Activated naive CD4-positive, alpha-beta T cell treated with anti-CD3 and anti-CD28 coated beads, Interleukin-2, amount 50 U/mL, for 16 hours (primary cell): ENCODE measurements around the gene DTWD2.
"Not testable (repeated sequence)": the region's sequence is repeated elsewhere in the genome, so short reads cannot be mapped to it uniquely, and the experiment has no call there.

Experiments
- DNase-seq: peaks from one replicate; pipeline ENCODE4 v3.0.0-alpha.2; 2020

The DTWD2 gene

DNA sequence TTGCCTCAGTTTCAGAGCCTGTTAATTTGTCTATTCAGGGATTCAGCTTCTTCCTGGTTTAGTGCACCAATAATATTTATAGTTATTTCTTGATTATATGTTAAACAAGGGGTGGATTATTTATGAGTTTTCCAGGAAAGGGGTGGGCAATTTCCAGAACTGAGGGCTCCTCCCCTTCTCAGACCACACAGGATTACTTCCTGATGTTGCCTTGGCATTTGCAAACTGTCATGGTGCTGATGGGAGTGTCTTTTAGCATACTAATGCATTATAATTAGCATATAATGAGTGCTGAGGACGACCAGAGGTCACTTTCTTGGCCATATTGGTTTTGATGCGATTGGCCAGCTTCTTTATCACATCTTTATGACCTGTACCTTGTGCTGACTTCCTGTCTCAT, 6.2 kb upstream of the DTWD2 start:
- DNase-seq = no peak

DNA sequence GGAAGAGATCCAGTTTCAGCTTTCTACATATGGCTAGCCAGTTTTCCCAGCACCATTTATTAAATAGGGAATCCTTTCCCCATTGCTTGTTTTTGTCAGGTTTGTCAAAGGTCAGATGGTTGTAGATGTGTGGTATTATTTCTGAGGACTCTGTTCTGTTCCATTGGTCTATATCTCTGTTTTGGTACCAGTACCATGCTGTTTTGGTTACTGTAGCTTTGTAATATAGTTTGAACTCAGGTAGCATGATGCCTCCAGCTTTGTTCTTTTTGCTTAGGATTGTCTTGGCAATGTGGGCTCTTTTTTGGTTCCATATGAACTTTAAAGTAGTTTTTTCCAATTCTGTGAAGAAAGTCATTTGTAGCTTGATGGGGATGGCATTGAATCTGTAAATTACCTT, 4.8 kb upstream of the DTWD2 start:
- not testable (repeated sequence) for DNase-seq

DNA sequence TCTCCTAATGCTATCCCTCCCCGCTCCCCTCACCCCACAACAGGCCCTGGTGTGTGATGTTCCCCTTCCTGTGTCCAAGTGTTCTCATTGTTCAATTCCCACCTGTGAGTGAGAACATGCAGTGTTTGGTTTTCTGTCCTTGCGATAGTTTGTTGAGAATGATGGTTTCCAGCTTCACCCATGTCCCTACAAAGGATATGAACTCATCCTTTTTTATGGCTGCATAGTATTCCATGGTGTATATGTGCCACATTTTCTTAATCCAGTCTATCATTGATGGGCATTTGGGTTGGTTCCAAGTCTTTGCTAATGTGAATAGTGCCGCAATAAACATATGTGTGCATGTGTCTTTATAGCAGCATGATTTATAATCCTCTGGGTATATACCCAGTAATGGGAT, 3.7 kb upstream of the DTWD2 start:
- not testable (repeated sequence) for DNase-seq

DNA sequence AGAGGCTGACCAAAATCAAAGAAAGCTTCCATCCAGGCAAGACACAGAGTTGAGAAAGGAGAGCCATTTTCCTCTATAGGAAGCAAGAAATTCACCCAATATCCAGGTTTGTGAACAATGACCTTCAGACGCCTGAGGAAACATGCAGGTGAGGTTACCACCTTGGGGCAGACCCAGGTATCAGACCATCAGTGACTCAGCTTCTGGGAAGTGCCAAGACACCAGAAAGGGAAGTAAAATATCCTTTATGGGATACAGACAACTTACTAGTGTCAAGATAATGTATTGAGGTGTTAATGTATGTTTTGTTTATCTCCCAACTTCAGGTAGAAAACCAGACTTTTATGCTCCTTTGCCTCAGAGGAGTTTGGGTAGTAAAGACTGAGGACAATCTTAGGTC, 2.2 kb upstream of the DTWD2 start:
- no peak for DNase-seq

DNA sequence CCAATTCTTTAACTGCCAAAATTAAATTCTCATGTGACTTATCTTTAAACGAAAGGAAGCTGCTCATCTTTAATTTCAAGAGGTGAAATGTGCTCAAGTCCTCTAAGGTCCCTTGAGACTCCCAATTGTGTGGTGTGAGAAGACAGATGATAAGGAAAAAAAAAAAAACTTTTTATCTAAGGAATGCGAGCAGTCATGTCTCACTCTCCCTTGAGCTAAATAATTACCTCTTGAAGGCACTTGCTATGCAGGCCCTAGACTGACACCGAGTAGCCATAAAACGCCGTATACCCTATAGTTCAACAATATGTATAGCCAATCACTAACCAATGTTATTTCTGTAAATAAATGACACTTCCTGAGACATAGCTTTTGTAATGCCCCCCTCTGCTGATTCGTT, 1.5 kb upstream of the DTWD2 start:
- DNase-seq = no peak

DNA sequence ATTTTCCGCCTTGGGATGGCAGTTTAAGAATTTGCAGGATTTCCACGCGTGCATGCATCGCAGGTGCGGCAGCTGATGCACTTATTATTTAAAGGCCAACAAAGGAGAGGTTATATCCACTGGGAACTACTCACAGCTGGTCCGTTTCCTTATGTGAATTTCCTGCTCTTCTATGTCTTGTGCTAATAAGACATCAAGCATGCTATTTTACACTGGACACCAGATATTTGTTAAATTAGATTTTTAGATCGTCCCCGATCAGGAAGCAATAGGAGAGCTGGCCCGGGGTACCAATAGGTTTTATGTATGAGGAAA, 476 bp upstream of the DTWD2 start:
- DNase-seq = no peak

DNA sequence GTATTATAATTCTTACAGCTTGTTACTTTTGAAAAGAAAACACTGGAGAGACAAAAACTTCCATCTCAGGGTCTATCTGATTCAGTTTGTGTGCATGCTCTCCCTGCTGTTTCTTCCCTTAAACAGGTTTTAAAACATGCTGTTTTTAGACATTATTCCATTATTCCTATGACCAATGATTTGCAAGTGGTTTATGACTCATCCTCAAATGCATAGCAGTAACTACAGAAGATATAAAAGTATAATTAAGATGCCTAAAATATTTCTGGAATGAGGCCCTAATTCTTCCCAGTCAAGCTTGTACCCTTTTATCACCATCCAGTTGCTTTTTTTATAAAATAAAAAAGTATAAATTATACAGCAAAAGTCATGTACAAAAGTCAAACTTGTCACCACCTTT, 3.7 kb downstream of the DTWD2 start:
- DNase-seq = no peak

DNA sequence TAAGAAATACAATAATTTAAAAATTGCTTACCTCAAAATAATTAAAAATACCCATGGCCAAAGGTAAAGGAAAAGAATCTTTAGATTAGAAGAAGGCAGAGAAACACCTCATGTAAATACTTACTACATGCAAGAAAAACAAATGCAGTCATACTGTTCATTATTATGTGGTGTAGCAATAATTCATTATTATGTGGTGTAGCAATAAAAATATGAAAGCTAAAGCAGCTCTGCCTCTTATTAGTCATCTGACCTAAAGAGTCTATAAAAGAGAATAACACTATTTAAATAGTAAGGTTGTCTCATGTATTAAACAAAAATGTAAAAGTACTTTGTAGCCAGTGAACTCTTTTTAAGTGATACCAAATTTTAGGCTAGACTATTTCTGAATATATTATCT, 6.6 kb downstream of the DTWD2 start:
- no peak for DNase-seq

DNA sequence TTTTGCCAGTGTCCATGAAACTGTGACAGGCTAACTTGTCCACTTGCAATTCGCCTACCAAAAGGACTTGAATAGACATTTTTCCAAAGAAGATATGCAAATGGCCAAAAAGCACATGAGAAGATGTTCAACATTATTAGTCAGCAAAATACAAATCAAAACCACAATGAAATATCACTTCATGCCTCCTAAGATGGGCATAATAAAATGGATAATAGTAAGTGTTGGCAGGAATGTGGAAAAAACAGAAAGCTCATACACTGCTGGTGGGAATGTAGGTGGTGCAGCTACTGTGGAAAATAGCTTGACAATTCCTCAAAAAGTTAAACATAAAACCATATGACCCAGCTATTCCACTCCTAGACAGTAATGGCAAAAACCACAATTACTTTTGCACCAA, 7.9 kb downstream of the DTWD2 start:
- DNase-seq = no peak

DNA sequence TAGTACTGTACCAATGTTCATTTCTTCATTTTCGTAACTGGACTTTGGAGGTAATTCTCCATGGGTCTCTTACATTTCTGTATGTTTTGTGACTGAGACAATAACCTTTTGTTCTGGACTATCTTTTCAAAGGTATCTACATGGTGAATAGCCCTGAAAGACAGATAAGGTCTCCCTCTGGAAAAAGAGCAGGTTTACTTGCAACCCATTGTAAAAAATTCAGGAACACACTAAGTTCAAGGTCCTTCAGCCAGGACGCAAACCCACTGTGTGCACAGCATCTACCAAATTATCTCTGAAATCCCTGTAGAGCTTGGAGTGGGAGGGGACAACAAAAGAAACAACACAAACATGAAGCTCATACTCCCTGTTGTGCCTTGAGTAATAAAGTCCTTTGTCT, 8.3 kb downstream of the DTWD2 start:
- no peak for DNase-seq

DNA sequence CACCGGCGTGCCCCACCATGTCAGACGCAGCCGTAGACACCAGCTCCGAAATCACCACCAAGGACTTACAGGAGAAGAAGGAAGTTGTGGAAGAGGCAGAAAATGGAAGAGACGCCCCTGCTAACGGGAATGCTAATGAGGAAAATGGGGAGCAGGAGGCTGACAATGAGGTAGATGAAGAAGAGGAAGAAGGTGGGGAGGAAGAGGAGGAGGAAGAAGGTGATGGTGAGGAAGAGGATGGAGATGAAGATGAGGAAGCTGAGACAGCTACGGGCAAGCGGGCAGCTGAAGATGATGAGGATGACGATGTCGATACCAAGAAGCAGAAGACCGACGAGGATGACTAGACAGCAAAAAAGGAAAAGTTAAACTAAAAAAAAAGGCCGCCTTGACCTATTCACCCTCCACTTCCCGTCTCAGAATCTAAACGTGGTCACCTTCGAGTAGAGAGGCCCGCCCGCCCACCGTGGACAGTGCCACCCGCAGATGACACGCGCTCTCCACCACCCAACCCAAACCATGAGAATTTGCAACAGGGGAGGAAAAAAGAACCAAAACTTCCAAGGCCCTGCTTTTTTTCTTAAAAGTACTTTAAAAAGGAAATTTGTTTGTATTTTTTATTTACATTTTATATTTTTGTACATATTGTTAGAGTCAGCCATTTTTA, 14.4 kb downstream of the DTWD2 start:
- DNase-seq = not testable (repeated sequence)

DNA sequence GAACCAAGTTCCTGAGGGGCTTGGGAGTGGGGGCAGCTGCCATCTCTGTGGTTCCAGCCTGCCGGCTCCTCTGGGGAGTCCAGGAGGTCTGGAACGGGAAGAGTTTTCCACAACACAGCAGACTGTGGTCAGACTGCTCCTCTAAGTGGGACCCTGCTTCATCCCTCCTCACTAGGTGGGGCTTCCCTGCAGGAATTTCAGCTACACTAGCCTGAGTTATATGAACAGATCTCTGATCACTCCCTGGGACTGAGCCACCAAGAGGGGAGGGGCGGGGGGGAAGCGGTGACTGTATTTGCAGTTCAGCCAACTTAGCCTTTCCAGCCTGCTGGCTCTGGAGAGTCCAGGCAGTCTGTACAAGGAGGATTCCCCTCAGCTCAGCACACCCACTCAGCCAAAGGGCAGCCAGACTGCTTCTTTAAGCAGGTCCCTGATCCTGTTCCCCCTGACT, 19.4 kb downstream of the DTWD2 start:
- DNase-seq = no peak

DNA sequence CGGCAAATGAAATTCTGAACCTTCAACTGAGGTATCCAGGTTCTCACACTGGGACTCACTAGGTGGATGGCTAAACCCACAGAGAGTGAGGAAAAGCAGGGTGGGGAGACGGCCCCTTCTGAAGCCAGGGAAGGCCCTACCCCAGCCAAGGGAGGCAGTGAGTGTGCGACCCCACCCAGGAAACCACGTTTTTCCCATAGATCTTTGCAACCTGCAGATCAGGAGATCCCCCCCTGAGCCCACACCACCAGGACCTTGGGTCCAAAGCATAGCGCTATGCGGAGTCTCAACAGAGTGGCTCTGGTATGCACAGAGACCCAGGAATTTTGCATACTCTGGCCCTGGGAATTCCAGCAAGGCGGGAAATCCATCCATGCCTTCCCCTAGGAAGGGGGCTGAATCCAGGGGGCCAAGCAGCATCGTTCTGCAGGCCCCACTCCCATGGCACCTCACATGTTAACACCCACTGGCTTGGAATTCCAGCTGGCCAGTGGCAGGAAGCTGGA, 19.9 kb downstream of the DTWD2 start:
- no peak for DNase-seq

DNA sequence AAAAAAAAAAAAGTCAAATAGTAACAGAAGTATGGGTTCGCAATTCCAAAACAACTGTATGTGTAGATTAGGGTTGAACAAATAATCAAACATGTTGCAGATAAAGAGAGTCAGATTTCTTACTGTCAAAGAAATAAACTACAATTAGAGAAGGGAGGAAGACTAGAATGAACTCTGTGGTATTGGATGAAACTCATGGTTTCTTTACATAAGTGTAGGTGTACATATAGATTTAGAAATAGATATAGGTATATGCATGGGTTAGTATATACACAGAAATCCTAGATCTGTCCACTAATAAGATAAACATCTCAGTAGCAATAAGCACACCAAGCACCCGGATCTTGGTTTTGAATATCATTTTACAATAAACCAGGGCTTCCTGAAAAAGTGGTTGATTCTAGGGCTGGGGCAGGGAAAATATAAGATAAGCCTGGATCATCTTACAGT, 21.3 kb downstream of the DTWD2 start:
- no peak for DNase-seq

DNA sequence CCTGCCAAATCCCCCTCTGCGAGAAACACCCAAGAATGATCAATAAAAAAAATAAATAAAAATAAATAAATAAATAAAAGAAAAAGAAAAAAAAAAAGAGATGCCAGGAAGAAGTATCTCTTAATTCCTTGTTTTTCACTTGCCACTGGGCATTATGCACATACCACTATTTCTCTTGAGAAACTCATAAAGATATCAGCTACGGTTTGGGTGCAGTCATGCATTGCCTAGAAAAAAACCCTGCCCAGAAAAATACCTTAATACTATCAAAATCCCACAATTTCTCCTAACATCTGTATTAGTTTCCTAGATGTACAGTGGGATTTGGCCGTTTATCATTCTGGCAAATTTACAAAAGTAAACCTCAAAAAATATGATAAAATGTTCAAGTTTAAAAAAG, 22.5 kb downstream of the DTWD2 start:
- DNase-seq = no peak

DNA sequence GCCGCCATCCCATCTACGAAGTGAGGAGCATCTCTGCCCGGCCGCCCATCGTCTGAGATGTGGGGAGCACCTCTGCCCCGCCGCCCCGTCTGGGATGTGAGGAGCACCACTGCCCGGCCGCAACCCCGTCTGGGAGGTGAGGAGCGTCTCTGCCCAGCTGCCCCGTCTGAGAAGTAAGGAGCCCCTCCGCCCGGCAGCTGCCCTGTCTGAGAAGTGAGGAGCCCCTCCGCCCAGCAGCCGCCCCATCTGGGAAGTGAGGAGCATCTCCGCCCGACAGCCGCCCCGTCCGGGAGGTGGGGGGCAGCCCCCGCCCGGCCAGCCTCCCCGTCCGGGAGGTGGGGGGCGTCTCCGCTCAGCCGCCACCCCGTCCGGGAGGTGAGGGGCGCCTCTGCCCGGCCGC, 23.4 kb downstream of the DTWD2 start:
- not testable (repeated sequence) for DNase-seq

DNA sequence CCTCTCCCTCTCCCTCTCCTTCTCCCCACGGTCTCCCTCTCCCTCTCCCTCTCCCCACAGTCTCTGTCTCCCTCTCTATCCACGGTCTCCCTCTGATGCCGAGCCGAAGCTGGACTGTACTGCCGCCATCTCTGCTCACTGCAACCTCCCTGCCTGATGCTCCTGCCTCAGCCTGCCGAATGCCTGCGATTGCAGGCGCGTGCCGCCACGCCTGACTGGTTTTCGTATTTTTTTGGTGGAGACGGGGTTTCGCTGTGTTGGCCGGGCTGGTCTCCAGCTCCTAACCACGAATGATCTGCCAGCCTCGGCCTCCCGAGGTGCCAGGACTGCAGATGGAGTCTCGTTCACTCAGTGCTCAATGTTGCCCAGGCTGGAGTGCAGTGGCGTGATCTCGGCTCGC, 24.0 kb downstream of the DTWD2 start:
- not testable (repeated sequence) for DNase-seq

DNA sequence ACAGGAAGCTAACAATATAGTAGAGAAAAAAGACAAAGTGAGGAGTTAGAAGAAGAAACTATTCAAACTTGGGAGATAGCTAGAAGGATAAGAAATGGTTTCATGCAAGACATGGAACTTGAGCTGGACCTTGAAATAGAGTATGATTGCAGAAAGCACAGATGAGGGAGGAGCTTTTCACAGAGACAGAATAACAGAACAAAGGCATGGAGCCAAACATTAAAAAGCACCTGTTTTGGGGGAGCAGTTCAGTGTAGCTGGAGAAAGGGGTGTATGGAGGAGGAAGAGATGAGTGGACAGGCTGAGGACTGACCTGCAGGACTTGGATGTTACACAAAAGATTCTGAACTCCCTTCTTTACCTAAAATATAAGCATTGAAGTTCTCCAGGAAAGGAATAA, 25.2 kb downstream of the DTWD2 start:
- DNase-seq = no peak

DNA sequence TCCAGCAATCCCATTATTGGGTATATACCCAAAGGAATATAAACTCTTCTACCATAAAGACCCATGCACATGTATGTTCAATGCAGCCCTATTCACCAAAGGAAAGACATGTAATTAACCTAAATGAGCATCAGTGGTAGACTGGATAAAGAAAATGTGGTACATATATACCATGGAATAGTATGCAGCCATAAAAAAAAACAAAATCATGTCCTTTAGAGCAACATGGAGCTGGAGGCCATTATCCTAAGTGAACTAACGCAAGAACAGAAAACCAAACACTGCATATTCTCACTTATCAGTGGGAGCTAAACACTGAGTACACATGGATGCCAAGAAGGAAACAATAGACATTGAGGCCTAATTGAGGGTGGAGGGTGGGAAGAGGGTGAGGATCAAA, 27.8 kb downstream of the DTWD2 start:
- DNase-seq = no peak

DNA sequence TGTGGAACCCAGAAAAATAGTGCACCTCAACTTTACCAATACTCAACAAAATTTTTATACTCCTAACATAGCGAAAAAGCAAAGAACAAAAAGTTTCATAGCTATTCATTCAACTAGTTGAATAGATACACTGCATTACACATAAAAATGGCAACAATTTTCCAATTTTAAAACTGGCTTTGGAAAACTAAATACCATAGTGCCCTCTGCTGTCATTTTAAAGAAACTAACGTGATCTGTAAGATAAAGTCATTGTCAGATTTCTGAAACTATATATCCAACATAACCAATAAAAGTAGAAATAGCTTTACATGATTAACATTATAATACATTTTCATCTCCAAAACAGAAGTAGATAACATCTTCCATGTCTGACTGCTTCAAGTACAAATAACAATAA, 31.6 kb downstream of the DTWD2 start:
- DNase-seq = no peak

DNA sequence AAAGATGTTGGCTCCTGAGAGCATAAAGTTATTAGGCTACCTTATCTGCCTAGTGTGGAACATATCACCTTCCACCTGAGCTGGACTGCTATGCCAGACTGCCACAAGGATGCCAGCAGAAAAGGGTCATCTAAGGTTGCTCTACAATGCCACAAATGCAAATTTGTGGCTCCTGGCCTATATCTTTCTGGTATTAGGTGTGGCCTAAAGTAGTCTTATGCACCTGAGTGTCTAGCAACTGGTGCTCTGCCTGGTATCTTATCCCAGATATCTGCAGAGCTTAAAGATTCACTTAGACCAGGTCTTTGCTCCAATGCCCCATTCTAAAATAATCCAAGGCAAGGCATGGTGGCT, 34.7 kb downstream of the DTWD2 start:
- DNase-seq = no peak

DNA sequence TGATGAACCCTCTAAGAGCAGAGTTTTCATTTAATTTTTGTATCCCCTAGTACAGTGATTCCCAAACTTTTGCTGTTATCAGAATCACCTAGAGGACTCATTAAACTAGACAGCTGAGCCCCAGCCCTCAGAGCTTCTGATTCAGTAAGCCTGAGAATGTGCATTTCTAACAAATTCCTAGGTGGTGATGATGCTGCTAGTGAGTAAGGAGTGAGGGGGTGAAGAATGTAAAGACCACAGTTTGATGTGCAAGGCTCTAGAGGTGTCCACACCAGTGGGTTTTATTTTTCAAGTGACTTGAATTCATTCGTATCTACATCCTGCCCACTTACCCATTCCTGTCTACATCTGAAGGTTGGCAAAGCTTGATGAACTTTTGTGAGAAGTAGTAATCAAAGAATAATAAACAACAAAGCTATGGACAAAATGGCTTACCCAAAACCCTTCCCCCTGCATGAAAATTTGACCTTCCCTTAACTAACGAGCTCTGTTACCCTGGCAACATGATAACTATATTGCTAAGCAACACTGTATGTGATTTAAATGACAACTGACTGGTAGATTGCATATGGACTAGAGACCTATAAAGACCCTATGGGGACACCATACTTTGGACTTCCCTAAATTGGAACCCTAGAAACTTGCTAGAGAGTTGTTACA, 35.2 kb downstream of the DTWD2 start:
- no peak for DNase-seq

DNA sequence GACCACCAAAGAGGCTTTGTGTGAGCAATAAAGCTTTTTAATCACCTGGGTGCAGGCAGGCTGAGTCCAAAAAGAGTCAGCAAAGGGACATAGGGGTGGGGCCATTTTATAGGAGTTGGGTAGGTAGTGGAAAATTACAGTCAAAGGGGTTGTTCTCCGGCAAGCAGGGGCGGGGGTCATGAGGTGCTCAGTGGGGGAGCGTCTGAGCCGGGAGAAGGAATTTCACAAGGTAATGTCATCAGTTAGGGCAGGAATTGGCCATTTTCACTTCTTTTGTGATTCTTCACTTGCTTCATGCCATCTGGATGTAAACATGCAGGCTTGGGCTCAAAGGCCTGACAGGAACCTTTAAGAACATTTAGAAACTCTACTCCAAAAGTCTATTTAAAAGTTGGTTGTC, 36.0 kb downstream of the DTWD2 start:
- not testable (repeated sequence) for DNase-seq

DNA sequence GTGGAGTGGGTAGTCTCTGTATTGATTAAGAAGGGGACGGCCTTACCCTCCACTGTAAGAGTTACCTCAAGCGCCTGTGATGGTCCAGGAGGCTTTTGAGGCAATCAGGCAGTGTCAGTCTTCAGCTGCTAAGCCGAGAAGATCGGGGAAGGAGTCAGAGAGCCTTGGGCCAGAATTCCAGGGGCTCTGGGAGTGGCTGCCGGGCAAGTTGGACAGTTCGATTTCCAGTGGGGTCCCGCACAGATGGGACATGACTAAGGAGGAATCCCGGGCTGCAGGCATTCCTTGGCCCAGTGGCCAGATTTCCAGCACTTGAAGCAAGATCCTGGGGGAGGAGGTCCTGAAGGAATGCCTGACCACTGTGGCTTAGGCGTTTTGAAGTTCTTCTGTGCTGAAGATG, 38.0 kb downstream of the DTWD2 start:
- not testable (repeated sequence) for DNase-seq
